Kidney glomerular epithelial cell (primary cell): ENCODE measurements around the gene P4HA3.
"Not testable (repeated sequence)": the region's sequence is repeated elsewhere in the genome, so short reads cannot be mapped to it uniquely, and the experiment has no call there.

Experiments
- DNase-seq: peaks from one replicate; lab custom pipeline; 2025; lab: John Stamatoyannopoulos, UW

The P4HA3 gene

DNA sequence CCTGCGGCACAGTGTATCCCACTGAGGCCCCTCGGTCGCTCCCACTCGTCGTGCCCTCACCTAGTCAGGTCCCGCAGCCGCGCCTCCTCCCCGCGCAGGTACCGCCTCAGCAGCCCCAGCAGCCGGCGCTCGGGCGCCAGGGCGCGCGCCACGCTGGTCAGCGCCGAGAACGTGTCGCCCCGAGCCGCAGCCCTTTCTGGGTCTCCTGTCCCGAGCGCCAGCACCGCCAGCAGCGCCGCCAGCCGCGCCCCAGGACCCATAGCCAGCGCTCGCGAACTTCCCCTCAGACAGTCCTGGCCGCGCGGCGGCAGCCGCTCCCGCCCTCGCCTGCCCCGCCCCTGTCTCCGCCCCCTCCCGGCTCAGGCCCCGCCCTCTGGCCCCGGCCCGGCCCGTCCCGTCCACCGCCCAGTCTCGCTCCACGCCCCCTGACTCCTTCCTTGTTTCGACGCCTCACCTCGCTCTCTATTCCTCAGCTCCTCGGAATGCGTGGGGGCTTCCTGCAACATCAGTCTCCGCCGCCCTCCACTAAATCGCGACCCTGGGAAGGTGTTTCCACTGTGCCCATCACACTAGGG lies at the start of gene P4HA3:
TSS of gene P4HA3 (minus strand) at position 289 of the 575 bp plus-strand sequence. CDS start at position 260, 29 bp downstream.
- peak; percentile 20 for DNase-seq

DNA sequence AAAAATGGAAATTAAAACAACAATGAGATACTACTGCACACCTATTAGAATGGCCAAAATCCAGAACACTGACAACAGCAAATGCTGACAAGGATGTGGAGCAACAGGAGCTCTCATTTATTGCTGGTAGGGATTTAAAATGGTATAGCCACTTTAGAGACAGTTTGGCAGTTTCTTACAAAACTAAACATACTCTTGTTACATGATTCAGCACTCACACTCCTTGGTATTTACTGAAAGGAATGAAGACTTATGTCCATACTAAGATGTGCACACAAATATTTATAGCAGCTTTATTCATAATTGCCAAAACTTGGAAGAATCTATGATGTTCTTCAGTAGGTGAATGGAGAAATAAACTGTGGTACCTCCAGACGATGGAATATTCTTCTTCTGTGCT lies 46.0 kb upstream of the P4HA3 start:
- no peak for DNase-seq

DNA sequence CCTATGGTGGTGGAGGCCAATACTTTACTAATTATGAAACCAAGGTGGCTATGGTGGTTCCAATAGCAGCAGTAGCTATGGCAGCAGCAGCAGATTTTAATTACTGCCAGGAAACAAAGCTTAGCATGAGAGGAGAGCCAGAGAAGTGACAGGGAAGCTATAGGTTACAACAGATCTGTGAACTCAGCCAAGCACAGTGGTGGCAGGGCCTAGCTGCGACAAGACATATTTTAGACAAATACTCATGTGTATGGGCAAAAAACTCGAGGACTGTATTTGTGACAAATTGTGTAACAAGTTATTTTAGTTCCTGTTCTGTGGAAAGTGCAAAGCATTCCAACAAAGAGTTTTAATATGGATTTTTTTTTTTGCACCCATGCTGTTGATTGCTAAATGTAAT lies 44.2 kb upstream of the P4HA3 start:
- no peak for DNase-seq

DNA sequence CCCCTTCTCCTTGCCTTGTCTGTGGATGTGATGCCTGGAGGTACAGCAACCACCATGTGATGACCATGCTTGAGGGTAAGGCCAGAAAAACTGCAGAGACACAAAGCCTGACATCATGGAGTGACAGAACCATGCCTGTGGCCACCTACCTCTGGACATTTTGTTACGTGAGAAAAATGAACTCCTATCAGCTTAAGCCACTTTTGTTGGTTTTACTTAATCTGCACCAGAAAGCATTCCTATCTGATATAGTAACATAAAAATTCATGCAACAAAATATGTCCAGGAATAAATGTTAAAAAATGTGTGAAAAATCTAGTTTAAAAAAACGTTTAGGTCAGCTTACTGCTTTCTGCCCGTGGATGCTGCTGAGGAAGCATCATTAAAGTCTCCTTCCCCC lies 42.6 kb upstream of the P4HA3 start:
- DNase-seq = no peak

DNA sequence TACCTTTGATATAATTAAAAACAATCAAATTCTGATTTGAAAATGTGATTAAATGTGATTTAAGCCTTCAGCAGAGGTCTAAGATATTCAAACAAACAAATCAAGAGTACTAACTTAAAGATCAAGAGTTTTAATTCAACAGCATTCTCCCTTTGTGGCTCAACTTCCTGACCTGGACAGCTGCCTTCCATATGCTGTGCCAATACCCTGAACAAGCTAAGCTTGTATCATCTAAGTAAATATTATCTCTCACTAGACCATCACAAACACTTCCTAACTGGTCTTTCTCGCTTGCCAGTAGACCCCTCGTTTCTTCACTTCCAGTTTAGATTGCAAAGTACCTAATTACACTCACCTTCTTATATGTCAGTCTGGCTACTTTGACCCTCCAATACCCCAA lies 35.9 kb upstream of the P4HA3 start:
- no peak for DNase-seq

DNA sequence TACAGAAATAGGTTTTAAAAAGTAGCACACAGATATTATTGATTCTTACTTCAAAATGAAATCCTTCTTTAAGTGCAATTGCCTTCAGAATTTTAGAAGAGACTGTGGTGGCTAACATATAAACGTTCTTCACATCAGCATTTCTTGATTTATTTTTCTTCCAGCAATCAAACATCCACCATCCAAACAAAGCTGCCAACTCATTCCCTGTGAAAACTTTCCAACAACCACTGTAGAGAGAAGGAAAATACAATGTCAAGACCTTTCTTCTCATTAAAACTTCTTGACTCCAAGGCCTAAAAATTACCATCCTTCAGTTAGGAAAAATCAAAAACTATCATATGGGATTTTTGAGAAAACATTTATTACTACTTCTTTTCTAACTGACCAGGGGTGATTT lies 34.0 kb upstream of the P4HA3 start:
- DNase-seq = no peak

DNA sequence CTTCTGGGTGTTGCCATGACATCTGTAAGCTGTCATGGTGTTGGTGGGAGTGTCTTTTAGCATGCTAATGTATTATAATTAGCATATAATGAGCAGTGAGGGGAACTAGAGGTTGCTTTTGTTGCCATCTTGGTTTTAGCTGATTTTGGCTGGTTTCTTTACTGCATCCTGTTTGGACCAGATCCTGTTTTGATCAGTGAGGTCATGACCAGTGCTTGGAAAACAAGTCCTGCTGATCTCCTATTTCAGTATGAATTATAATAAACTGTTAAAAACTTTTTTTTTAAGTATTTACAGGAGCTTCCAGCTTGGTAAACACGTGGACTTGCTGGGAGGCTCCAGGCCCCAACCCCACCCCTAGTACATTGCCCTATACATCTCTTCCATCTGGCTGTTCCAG lies 30.5 kb upstream of the P4HA3 start:
- no peak for DNase-seq

DNA sequence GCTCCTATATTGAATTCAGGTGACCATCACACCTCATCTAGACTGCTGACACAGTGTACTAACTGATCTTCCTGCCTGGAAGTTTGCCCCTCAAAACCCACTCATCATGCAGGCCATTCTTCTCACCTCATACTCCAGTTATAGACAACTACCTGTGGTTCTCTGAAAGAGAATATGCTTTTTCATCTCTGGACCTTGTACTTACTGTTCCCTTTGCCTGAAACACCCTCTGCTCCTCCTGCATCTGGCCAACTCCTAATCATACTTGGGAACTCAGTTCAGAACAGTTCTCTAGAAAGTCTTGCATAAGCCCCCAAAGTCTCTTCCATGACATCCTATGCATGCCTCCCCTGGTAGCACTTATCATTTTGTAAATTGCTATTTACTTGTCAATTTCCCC lies 28.2 kb upstream of the P4HA3 start:
- DNase-seq = no peak

DNA sequence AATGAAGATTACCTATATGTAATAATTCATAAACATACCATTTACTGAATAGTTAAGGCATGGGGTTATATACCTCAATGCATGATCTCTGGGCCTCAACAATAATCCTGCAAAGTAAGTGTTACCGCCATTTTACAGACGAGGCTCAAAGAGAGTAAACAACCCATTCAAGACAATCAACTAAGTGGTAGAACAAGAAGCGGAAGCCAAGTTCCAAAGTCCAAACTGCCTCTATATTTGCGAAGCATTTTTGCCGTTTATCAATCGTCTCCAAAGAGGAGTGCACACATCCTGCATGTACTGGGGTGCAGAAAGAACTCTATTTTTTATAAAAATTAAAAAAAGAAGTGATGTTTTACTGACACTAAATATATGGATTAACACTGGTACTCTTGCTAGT lies 27.5 kb upstream of the P4HA3 start:
- no peak for DNase-seq

DNA sequence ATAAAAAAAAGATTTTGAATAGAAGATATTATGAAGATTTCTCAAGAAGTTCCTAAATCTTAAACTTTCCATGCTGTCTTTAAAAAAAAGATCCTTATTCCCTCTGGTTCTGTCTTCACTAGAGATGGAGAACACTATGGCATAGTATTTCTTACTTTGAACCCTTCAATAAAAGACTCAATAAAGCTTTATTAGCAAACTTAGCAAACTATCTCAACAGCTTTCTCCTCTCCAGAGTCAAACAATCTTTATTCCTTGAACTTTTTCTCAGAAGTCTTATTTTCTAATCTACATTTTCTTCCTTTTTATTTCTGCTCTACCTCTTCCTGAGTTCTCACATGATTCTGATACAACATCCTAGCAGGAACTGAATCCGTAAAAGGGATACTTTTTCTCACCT lies 21.8 kb upstream of the P4HA3 start:
- DNase-seq = no peak

DNA sequence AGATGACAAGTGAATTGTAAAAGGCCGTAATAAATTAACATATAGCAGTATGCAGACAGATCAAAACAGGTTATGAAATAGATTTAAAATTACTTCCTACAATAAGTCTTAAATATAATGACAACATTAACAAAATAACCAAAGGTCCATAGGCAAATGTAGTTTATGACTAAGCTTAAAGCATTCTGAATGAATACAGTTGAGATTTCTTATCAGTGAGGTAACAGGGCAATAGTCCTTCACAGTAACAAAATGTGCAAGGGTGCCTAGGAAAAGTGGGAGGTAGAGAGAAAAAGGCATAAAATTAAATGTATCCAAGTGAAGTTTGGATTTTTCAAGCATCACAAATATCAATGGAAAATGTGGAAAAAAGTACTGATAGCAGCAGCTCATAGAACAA lies 20.9 kb upstream of the P4HA3 start:
- DNase-seq = no peak

DNA sequence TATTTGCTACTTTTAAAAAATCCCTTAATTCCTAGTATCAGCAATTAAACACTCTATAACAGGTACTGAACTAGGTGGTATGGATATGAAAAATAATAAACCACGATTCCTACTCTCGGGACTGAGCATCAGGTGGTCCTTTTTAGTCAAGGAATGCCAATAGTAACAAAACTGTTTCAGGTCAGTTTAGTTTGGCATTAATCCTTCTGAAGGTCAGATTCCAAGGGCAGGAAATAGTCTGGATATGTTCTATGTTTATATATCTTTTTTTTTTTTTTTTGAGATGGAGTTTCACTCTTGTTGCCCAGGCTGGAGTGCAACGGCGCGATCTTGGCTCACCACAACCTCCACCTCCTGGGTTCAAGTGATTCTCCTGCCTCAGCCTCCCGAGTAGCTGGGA lies 19.6 kb upstream of the P4HA3 start:
- not testable (repeated sequence) for DNase-seq

DNA sequence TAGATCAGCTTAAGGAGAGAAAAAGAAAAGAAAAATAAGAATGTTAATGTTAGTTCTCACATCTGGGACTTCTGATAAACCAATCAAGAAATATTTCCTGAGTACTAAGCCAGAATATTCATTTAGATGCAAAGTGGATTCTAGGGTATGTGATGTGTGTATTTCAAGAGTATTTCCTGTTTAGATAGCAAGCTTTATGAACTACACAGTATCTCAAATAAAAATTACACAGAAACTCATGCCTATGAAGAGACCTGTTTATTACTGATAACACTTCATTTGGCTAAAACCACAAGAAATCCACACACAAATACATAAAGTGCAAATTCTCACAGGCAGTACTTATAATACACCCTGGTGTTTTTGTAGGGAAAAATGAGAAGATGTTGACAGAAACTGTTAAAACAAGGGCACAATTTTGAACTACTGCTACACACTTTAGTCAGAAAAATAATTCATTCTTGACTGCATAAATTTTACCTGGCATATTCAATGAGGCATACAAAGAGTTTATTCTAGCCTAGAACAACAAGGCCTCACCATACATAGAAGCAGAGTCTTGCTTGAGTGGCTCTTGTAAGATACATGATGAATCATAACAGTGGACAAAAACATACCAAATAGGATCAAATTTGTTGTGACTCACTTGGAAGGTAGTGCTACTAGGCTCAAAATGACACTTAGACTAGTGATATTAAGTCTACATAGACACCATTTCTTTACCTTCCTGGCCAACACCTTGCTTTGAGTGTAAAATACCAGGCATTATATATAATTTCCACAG lies 18.8 kb upstream of the P4HA3 start:
- peak; percentile 80 for DNase-seq

DNA sequence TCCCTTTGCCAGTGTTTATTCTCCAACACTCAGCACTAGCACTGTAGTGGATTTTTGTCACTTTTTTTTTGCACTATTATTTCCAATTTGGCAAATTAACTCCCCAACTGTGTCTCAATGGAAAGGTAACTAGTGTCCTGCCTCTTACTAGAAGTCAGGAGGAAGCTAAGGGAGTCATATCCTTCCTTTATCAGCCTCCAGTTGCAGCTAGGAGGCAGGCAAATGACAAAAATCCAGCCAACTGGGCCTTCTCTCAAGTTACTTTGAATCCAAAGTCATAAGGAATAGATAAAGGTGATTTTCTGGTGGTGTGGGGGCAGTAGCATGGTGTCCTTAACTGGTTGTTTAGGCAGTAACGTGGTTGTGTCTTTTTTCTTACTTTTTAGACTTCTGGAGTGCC lies 15.6 kb upstream of the P4HA3 start:
- DNase-seq = no peak

DNA sequence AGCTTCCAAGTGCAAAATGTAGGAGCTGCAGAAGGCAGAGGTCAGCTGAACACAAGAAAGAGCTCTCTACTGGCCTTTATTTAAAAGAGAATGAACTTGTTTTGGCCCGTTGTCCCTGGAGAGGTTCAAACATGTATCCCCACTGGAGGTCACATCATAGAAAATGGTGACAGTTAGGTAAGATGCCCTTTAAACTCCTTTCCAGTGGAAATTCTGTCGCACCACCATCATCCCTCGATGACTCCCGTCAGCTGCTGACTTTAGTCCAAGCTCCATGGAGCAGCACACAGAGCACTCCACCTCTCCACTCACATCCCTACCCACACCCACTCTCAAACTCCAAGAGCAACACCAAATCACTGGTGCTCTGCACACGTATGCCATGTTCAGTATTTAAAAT lies 15.2 kb upstream of the P4HA3 start:
- DNase-seq = no peak

DNA sequence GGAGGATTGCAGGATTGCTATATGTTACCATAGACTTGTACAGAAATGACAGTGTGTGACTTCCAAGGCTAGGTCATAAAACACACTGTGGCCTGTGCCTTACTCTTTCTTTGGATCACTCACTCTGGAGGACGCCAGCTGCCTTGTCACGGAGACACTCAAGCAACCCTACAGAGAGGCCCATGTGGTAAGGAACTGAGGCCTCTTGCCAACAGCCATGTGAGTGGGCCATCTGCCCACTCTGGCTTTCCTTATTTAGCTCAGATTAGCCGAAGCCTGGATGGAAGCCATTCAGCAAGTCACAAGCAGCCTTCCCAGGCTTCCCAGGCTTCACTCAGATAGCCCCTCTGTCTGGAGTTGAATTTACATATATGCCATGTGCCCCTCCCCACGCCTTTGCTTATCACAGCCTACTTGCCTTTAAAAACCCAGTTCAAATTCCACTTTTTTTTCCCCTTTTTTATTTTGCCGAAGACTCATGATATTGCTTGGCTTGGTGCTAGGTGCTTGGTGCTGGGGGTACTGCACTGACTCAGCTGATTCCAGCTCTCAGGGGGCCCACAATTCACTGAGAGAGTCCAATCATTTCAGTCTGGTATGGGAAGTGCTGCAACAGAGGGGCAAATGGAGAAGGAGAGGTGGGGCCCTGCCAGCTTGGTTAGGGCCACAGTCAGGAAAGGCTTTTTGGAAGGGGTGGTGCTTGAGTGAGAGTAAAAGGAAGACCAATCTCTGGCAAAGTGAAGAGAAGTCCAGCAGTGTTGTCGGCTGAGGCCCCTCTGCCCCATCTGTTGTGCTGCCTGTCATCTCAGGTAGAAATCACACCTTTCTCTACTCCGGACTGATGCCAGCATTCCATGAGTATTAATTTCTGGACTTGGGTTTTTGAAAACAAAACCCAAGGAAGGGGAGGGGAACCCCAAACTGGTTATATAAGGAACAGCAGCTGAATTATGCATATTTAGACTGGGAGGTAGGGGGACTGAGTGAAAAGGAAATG lies 14.5 kb upstream of the P4HA3 start:
- no peak for DNase-seq

DNA sequence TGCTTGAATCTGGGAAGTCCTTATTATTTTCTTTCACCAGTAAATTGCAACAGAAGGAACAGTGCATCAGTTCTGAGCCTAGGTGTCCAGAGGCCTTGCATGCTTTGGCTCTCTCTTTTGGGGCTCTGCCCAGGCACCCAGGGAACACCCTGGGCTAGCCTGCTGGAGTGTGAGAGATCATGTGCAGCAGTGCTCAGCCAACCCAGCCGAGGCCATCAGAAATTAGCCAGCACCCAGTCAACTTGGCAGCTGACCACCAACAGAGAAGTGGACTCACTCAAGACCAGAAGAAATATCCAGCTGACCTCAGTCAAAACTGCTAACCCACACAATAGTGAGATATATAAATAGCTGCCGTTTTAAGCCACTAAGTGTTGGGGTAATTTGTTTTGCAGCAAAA lies 11.2 kb upstream of the P4HA3 start:
- no peak for DNase-seq

DNA sequence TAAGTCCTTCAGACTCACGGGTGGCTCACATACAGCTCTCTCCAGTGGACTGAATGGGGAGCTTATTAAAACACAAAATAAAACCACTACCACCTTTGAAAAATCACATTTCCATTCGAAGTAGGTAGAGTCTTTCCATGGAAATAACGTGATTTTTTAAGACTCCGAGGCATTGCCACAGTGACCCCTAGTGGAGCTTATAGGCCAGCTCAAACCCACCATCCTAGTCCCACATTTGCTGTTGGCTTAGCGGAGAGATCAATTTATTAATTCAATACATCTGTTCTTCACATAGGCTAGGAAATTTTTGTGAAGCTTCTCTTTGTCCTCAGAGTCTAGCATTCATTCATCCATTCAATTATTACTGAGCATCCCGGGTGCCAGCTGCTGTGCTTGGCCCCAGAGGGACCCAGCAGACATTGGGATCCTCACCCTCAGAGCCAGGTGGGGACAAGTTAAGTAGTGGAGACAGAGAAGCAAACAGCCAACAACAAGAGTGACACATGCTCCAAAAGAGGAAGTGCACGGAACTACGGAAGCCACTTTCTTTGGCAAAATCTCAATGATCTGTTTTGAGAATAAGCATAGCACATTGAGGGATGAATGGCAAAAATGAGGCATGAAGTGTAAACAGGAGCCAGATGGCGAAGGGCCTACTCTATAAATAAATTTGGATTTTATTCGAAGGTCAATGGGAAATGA lies 10.2 kb upstream of the P4HA3 start:
- DNase-seq = no peak

DNA sequence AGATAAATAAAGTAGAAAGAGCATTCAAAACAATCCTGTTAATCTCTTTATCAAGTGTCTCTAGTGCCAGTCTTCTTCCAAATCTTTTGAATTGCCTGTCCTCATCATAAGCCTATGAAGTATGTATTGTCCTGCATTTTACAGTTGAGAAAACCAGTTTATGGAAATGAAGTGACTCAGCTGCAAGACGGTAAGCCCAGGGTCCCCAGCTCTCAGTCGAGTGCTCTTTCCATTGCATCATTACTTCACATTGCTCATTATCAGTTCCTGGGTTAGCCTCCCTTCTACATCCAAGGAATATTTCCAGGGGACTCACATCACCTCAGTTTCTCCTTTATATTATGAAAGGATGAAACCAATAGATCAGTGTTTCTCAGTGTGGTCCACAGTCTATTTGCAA lies 9.1 kb upstream of the P4HA3 start:
- DNase-seq = no peak

DNA sequence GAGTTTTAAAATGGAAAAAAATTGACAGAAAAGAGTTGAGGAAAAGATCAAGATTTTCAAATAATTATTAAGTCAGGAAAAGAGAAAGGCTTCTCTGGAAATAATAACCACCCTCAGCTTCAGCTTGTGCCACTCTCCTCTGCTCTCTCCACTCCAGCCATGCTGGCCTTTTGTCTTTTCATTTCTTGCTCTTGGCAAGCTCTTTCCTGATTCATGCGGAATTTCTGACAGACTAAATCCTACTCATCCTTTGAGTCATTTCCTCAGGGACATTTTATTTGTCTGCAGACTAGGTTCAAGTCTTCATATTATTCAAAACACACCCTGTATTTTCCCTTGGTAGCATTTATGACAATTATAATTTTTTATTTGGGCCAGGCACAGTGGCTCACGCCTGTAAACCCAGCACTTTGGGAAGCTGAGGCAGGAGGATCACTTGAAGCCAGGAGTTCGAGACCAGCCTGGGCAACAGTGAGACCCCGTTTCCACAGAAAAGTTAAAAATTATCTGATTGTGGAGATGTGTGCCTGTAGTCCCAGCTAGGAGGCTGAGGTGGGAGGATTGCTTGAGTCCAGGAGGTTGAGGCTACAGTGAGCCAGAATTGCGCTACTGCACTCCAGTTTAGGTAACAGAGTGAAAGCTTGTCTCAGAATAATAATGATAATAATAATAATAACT lies 7.8 kb upstream of the P4HA3 start:
- DNase-seq = peak; percentile 75

DNA sequence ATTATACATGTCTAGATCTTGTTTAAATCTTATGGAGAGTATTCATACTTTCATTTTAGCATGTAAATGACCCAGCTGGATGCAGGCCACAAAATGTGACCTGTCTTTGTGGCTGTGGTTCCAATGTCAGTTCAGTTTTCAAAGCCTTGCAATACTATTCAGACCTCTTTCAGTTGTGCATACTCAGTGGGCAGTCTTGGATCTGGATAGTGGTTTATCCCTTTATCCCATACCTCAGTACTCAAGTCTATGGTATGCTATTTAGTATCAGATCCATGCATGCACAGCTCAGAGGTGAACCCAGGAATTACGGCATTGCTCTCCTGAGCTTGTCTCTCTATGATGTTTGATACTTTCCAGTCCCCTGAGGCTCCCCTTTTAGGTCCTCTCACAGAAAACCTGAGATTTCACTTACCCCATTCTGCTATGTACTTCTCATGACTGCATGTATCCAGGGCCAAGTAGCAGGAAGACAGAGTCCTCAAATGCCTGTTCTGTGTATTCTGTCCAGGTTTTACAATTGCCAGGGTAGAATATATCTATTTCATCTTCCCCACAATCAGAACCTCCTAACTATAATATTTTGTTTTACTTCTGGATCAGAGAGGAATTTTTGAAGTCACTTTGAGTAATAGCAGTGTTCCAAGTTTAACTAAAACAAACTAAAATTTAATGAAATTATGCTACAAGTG lies 6.9 kb upstream of the P4HA3 start:
- no peak for DNase-seq
